Vagina (tissue), 2 donors: ENCODE data around the gene P2RY6.

Source experiments
- CTCF ChIP-seq, 3 experiments: fragments of 450-650 bp in 2 of 3; fragments of 200-600 bp in 1 of 3; sonication (generic) in 1 of 3; IDR thresholded peaks; one replicate each; pipeline ENCODE4 v1.5.1; 2017 to 2019; ENCODE audit warnings: antibody characterized with exemption in 3 of 3, mild to moderate bottlenecking in 2 of 3, moderate library complexity in 2 of 3
- POLR2A ChIP-seq, 2 donors: fragments of 450-650 bp; IDR thresholded peaks; one replicate each; pipeline ENCODE4 v1.6.1; 2017; ENCODE audit warnings: antibody characterized with exemption in 2 of 2, mild to moderate bottlenecking in 2 of 2, moderate library complexity in 2 of 2
- POLR2AphosphoS5 ChIP-seq, 2 donors: sonication (generic); formaldehyde crosslinking; IDR thresholded peaks; one replicate each; pipeline ENCODE4 v1.9.0; 2017; ENCODE audit warnings: antibody characterized with exemption in 2 of 2, mild to moderate bottlenecking in 2 of 2, low read depth in 1 of 2; ENCODE audit not compliant: insufficient read depth in 1 of 2

- TF ChIP-seq CTCF (IDR thresholded peaks at IDR 0.05): no peak
- no peak for TF ChIP-seq POLR2A (IDR thresholded peaks at IDR 0.05)
- no peak for TF ChIP-seq POLR2AphosphoS5 (IDR thresholded peaks at IDR 0.05; ENCODE audit: insufficient read depth in 1 of 2, low read depth in 1 of 2)
Observed at GRCh38 chr11:73344191-73344607, 72.1 kb downstream of the P2RY6 start.
